D721Med (cell line): ENCODE measurements around the gene CREG1.

ENCODE experiments used
- DNase-seq: peaks from one replicate; pipeline ENCODE4 v3.0.0; 2011; ENCODE audit warnings: low spot score; ENCODE audit not compliant: insufficient read length
- FAIRE-seq: peaks from 2 replicates; lab custom pipeline; 2011; peaks lifted over from hg19 to GRCh38; lab: Jason Lieb, UNC
- TF ChIP-seq, protein P1 (sequence below): IDR thresholded peaks from 2 replicates; pipeline ENCODE4 v1.5.1; 2012; ENCODE audit warnings: mild to moderate bottlenecking, control low read depth; ENCODE audit not compliant: insufficient read depth; ENCODE audit errors: missing control alignments

The CREG1 gene

GRCh38 chr1:167542109-167543032 is 11.2 kb downstream of the CREG1 start:
- FAIRE-seq, result peak; percentile 73
- DNase-seq, result no peak
- TF ChIP-seq, protein P1, sequence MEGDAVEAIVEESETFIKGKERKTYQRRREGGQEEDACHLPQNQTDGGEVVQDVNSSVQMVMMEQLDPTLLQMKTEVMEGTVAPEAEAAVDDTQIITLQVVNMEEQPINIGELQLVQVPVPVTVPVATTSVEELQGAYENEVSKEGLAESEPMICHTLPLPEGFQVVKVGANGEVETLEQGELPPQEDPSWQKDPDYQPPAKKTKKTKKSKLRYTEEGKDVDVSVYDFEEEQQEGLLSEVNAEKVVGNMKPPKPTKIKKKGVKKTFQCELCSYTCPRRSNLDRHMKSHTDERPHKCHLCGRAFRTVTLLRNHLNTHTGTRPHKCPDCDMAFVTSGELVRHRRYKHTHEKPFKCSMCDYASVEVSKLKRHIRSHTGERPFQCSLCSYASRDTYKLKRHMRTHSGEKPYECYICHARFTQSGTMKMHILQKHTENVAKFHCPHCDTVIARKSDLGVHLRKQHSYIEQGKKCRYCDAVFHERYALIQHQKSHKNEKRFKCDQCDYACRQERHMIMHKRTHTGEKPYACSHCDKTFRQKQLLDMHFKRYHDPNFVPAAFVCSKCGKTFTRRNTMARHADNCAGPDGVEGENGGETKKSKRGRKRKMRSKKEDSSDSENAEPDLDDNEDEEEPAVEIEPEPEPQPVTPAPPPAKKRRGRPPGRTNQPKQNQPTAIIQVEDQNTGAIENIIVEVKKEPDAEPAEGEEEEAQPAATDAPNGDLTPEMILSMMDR, result no peak

DNA sequence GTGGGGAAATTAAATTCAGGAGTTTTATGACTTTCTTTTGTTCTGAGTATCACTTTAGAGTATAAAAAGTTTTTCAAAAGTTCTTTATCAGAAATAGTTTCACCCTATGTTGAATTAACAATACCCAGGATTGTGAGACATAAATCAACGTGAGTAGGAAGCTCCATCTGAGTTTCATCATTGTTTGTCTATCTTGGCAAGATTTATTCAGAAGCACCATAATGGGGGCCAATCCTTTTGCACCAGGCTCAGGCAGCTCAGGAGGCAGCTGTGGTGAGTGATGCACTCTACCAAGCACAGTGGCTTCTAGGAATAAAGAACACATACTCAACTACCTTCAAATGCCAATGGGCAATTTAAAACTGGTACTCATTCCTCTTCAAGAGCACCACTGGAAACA is 12.0 kb downstream of the CREG1 start:
- FAIRE-seq, result peak; percentile 55
- TF ChIP-seq, protein P1, result no peak
- DNase-seq, result no peak

- no peak for FAIRE-seq
- no peak for DNase-seq
- TF ChIP-seq, protein P1, result no peak
Measured at GRCh38 chr1:167541003-167541402, 12.6 kb downstream of the CREG1 start.

DNA sequence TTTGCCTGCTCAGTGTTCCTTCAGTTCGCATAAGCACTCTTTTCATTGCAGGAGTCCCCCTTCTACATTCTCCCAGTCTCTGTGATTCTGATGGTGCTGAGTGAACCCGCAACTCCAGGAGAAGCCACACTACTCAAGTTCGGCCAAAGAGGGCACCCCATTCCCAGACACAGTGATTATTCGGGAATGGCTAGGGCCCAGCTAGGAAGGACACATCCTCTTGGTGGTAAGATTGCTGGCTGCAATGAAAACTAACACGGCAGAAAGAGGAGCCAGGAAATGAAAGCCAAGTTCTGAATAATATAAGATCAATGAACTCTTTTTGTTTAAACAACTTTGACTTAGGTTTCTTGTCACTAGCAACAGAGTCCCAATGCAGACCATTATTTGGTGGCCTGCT is 14.9 kb downstream of the CREG1 start:
- TF ChIP-seq, protein P1, result no peak
- DNase-seq (no peak), FAIRE-seq (no peak)

GRCh38 chr1:167533851-167534300 is 19.7 kb downstream of the CREG1 start:
- TF ChIP-seq, protein P1, result peak; percentile 95
- peak; percentile 70 for FAIRE-seq

DNA sequence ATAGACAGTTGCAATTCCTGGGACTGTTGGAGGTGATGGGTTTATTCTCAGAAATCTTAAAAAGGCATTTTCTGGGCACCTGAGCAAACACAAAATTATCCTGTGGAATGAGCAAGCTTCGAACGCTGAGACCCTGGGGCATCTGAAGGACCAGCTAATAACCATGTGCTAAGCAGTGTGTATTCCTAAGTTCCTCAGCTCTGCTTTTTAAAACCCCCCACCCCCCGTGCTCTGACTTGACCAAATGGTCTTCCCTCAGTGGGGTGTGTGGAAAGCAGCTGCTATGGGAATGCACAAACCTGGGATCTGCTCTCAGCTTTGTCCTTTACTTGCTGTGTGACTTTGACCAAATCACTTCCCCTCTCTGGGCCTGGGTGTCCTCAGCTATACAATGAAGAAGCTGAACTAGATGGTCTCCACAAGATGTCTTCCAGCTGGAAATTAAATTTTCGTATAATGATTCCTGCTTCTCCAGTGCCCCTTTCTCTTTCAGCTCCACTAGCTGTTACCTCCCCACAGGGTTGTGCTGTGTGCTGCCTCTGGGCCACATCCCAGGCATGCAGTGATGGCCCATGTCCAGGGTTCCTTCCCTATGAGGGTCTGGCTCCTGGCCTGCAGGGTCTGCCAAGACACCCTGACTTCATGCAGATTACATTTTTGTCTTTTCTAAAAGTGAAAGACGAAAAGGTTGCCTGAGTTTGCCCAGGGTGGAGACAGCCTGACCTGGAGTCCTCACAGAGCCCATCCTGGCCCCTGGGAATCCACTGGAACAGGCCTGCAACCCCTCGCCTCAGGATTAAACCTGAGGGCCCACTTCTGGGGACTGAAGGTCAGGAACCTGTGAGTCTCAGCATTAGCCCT is 20.4 kb downstream of the CREG1 start:
- DNase-seq (no peak), FAIRE-seq (no peak)
- TF ChIP-seq, protein P1, result no peak

More at GRCh38 chr1:167533851-167534300, 19.7 kb downstream of the CREG1 start:
- DNase-seq, result peak; percentile 96
